Ectodermal cell (in vitro differentiated cells): ENCODE data around the gene SULT1C3.

Source experiments
- H3K27ac ChIP-seq: 2 replicates; pipeline ENCODE4 v1.7.0; 2013; ENCODE audit warnings: mild to moderate bottlenecking, low read depth, low read length; ENCODE audit not compliant: insufficient read depth, poor library complexity, severe bottlenecking
- H3K27me3 ChIP-seq: 2 replicates; pipeline ENCODE4 v1.7.0; 2013; ENCODE audit warnings: mild to moderate bottlenecking, low read length; ENCODE audit not compliant: insufficient read depth, control insufficient read depth, poor library complexity, severe bottlenecking
- H3K36me3 ChIP-seq: one replicate; pipeline ENCODE4 v1.7.0; 2013; ENCODE audit warnings: low read length; ENCODE audit not compliant: control insufficient read depth, insufficient read depth
- H3K4me1 ChIP-seq: one replicate; pipeline ENCODE4 v1.7.0; 2013; ENCODE audit warnings: low read length; ENCODE audit not compliant: control insufficient read depth, insufficient read depth
- H3K4me3 ChIP-seq: 2 replicates; pipeline ENCODE4 v1.7.0; 2013; ENCODE audit warnings: low read depth, low read length, control low read depth; ENCODE audit not compliant: insufficient read depth
- H3K9me3 ChIP-seq: 2 replicates; pipeline ENCODE4 v1.7.0; 2013; ENCODE audit warnings: mild to moderate bottlenecking, low read length, moderate library complexity; ENCODE audit not compliant: control insufficient read depth
- WGBS, 2 experiments: methylation state at CpG; one replicate each; pipeline ENCODE4 v1.1.7; 2013; ENCODE audit warnings: missing lambda C conversion rate in 2 of 2; 5-methylcytosine and 5-hydroxymethylcytosine counted together

The SULT1C3 gene

DNA sequence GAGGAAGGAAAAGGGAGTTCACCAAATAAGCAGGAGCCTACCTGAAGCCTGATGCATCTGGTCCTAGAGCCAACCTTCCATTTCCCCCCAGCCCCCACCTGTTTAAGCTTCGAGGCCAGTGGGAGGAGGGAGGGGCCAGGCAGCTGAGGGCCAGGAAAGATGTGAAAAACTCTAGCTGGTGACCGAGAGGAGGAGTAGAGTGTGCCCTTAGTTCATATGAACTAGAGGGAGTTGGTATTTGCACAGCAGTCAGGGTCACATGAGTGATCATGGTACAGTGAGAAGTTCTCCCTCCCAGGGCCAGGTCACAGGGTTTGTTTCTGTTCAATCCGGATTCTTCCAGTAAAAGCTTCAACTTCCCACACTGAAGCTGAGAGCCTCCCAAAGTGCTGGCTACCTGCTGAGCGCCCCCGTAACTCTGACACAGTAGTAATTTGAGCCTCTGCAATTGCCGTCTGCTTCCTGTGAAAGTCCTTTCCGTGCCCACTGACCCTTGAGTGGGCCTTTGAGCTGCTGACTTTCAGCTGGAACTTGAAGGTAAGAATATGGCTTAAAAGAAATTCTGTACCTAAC is 48.9 kb downstream of the SULT1C3 start, which contains the start of gene SULT1C2:
SULT1C2 (plus strand) TSS at position 362 of the 573 bp plus-strand sequence. CDS start 4,773 bp downstream, outside the sequence.
- no peaks in the 10 kb centered on the region for H3K9me3 ChIP-seq
- no peak within 1 kb of the TSS for H3K4me3 ChIP-seq
- 6 to 10% methylated on average over 7 of the region's 7 CpGs for WGBS, 2 experiments
- H3K27me3 ChIP-seq: no peaks in the 10 kb centered on the region
- H3K36me3 ChIP-seq: no peaks in the 10 kb centered on the region
- H3K4me1 ChIP-seq: peaks cover 7% of the 10 kb centered on the region
- no peak within 1 kb of the TSS for H3K27ac ChIP-seq

DNA sequence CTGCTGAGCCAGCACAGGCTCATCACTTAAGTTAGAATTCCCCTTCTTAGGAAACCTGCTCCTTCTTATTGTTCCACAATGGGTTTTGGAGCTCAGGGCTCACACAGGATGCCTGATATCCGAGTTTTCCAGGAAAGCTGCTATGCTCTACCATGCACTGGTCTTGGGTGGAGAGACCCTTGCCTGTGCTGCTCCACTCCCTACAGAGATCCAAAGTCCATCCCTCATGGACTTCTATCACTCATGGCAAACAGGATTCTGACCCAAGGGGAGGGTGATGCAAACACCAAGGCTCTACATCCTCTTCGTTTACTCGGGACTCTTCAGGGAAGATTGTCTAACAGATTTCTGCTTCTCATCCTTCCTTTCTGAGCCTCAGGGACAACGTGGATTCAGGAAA is 54.1 kb downstream of the SULT1C3 start:
- Histone ChIP-seq H3K4me3 (no peak overlapping the region), H3K27me3 (no peaks in the 10 kb centered on the region), H3K9me3 (no peaks in the 10 kb centered on the region), H3K27ac (no peak overlapping the region), H3K4me1 (no peaks in the 10 kb centered on the region), H3K36me3 (no peaks in the 10 kb centered on the region)
- WGBS, 2 experiments: 91 to 94% methylated on average over 4 of the region's 4 CpGs

DNA sequence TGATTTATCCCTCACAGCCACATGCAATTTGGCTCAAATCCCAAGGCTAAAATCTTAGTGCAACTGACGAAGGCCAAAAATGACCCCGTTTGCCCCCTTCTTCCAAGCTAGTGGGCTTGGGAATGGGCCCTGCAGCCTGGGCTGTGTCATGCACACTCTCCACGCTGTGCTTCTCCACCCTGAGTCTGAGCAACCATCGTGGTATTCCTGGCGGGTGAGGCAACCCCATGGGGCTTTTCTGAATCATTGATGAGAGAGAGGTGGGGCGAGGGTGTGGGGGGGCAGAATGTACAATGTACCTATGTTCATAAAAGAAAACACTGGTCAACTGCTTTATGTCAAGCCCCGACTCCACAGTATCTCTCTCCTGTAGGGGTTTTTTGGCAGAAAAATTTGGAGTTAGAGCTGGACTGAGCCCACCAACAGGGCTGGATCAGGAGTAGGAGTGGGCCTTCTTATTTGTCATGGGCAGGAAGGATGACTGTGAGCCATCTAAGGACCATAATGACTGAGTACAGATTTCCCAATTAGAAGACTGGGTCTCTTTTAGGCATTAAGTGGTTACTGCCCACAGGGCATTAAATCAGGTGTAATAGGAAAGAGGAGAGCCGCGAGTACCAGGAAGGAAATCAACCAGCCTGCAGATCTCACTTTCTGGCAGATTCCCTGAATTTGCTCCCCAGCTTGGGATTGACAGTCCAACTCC is 57.8 kb downstream of the SULT1C3 start:
- no peaks in the 10 kb centered on the region for H3K36me3 ChIP-seq
- H3K9me3 ChIP-seq: no peaks in the 10 kb centered on the region
- no peak overlapping the region for H3K4me3 ChIP-seq
- WGBS, 2 experiments: 92 to 95% methylated on average over 8 to 9 of the region's 9 CpGs
- H3K27ac ChIP-seq: no peak overlapping the region
- H3K4me1 ChIP-seq: no peaks in the 10 kb centered on the region
- no peaks in the 10 kb centered on the region for H3K27me3 ChIP-seq

DNA sequence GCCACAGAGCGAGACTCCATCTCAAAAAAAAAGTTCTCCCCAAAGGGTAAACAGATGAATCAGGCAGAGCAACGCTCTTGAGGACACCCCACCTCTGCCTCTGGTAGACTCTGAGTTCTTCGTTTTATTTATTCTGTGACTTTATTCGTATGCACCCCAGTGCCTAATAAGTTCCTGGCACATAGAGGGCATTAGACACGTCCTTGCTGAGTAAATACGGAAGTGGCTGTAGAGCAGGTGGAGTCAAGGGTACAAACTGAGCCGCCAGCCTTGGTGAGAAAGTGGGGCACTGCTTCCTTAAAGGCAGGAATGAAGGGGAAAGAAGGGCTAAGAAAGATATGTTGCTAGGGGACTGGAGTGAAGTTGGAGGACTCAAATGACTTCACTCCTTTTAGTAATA is 61.8 kb downstream of the SULT1C3 start:
- Histone ChIP-seq H3K36me3 (no peaks in the 10 kb centered on the region), H3K27me3 (no peaks in the 10 kb centered on the region), H3K4me3 (no peak overlapping the region), H3K4me1 (no peaks in the 10 kb centered on the region), H3K9me3 (no peaks in the 10 kb centered on the region), H3K27ac (no peak overlapping the region)
- 93 to 97% methylated on average over 7 of the region's 7 CpGs for WGBS, 2 experiments

DNA sequence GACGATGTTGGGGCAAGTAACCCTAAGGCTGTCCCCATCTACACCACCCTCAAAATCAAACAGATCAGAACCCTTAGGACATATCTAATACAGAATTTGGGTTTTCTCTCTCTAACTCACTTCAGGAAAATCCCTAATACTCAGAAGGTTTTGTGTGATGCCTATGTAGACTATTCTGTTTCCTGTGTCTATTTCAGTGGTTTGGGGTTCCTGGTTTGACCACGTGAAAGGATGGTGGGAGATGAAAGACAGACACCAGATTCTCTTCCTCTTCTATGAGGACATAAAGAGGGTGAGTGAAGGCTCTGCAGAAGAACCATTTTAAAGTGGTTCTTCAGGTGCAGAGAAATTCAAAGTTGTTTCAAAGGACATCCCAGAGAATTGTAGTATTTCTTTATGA is 65.2 kb downstream of the SULT1C3 start:
- WGBS, 2 experiments: 56 to 78% methylated on average over 2 of the region's 2 CpGs
- Histone ChIP-seq H3K9me3 (no peaks in the 10 kb centered on the region), H3K27me3 (no peaks in the 10 kb centered on the region), H3K4me3 (no peak overlapping the region), H3K4me1 (no peaks in the 10 kb centered on the region), H3K36me3 (no peaks in the 10 kb centered on the region), H3K27ac (no peak overlapping the region)

DNA sequence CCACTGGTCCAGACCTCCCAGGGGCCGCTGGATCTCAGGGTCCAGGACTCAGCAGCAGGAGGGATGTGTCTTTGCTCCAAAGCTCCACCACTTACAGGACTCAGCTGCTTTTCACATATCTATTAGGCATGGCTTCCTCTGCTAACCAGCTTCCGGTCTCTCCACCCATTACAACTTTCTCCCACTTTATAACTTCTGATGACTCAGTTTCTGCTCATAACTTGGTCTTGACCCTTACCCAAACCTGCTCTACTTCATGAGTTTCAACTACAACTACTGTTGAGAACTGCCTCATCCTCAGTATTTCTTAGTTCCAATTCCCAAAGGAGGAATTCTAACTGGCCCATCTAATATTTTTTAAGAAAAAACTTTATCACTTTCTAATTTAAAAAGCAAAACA is 66.1 kb downstream of the SULT1C3 start:
- H3K4me3 ChIP-seq: no peak overlapping the region
- no peaks in the 10 kb centered on the region for H3K36me3 ChIP-seq
- 90 to 91% methylated on average over 2 of the region's 2 CpGs for WGBS, 2 experiments
- no peaks in the 10 kb centered on the region for H3K4me1 ChIP-seq
- no peaks in the 10 kb centered on the region for H3K9me3 ChIP-seq
- H3K27me3 ChIP-seq: no peaks in the 10 kb centered on the region
- H3K27ac ChIP-seq: no peak overlapping the region

DNA sequence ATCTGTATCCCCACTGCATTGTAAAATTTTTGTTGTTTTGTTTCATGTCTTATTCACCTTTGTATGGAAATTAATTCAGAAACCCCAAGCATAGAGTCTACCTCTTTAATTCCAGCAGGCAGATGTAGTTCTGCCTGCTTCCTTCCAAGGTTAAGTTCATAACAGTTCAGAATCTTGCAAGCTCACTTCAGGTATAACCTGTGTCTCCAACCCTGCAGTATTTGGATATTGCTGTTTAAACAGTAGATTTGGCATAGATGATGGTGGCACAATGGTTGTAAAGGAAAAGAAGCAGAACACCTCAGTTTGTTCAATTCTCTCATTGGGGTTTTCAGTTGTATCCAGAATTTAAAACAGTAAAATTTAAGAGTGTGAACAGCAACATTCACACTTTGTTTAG is 70.1 kb downstream of the SULT1C3 start:
- no peaks in the 10 kb centered on the region for H3K9me3 ChIP-seq
- H3K27ac ChIP-seq: no peak overlapping the region
- no peaks in the 10 kb centered on the region for H3K4me1 ChIP-seq
- no peaks in the 10 kb centered on the region for H3K36me3 ChIP-seq
- H3K4me3 ChIP-seq: no peak overlapping the region
- H3K27me3 ChIP-seq: no peaks in the 10 kb centered on the region
